OCI-LY3 (cell line): ENCODE results near the gene ZNF444.
"Not testable (repeated sequence)": the region's sequence is repeated elsewhere in the genome, so short reads cannot be mapped to it uniquely, and the experiment has no call there.

Experiments
- H2AFZ ChIP-seq: fragments of 200-600, 300-600 bp; shearing (Covaris generic); 2 replicates; pipeline ENCODE4 v1.6.0; 2014; ENCODE audit warnings: antibody characterized with exemption, low read depth, low read length
- H3K27ac ChIP-seq: fragments of 200-600, 300-600 bp; sonication (generic); 2 replicates; pipeline ENCODE4 v1.5.1; 2014; ENCODE audit warnings: mild to moderate bottlenecking, low read length, moderate library complexity, mixed read lengths
- H3K27me3 ChIP-seq: fragments of 200-600, 300-600 bp; sonication (generic); 2 replicates; pipeline ENCODE4 v1.6.1; 2014; ENCODE audit warnings: low read depth, low read length, mixed read lengths
- H3K36me3 ChIP-seq: fragments of 200-600, 300-600 bp; sonication (generic); replicated peaks from 2 replicates; pipeline ENCODE3; 2014; ENCODE audit warnings: low read depth, low read length, mixed read lengths
- H3K4me1 ChIP-seq: fragments of 300-600, 200-600 bp; sonication (generic); 2 replicates; pipeline ENCODE4 v1.6.1; 2014; ENCODE audit warnings: low read length, mixed read lengths
- H3K4me2 ChIP-seq: fragments of 200-600, 300-600 bp; sonication (generic); 2 replicates; pipeline ENCODE4 v1.6.1; 2014; ENCODE audit warnings: low read length, mixed read lengths
- H3K4me3 ChIP-seq: fragments of 300-600, 200-600 bp; sonication (generic); 2 replicates; pipeline ENCODE4 v1.5.1; 2014; ENCODE audit warnings: antibody characterized with exemption, mild to moderate bottlenecking, low read length, moderate library complexity
- H3K79me2 ChIP-seq: fragments of 300-600, 200-600 bp; shearing (Covaris generic); 2 replicates; pipeline ENCODE4 v1.6.1; 2014; ENCODE audit warnings: mild to moderate bottlenecking, low read length, mixed read lengths
- H3K9ac ChIP-seq: fragments of 300-600, 200-600 bp; shearing (Covaris generic); 2 replicates; pipeline ENCODE4 v1.6.0; 2014; ENCODE audit warnings: mild to moderate bottlenecking, low read length, moderate library complexity
- H3K9me3 ChIP-seq: fragments of 200-600, 300-600 bp; shearing (Covaris generic); 2 replicates; pipeline ENCODE4 v1.6.1; 2014; ENCODE audit warnings: low read length, mixed read lengths; ENCODE audit not compliant: insufficient read depth
- H4K20me1 ChIP-seq: fragments of 200-600, 300-600 bp; sonication (generic); 2 replicates; pipeline ENCODE4 v1.6.1; 2016; ENCODE audit warnings: low read length, mixed read lengths; ENCODE audit not compliant: insufficient read depth
- CTCF ChIP-seq: fragments of 200-600, 300-600 bp; sonication (generic); IDR thresholded peaks from 2 replicates; pipeline ENCODE4 v1.5.1; 2014; ENCODE audit warnings: antibody characterized with exemption, low read length, low read depth
- EZH2phosphoT487 ChIP-seq: fragments of 200-600 bp; shearing (Covaris generic); IDR thresholded peaks from 2 replicates; pipeline ENCODE4 v1.6.1; 2018; ENCODE audit warnings: antibody characterized with exemption, mixed run types, low read depth

ZNF444 gene

GRCh38 chr19:56101746-56102535 lies 39.1 kb upstream of the ZNF444 start:
- Histone ChIP-seq H3K27ac (no peak overlapping the region), H2AFZ (no peak overlapping the region), H3K79me2 (peaks cover 91% of the 10 kb centered on the region), H3K4me2 (no peak overlapping the region), H4K20me1 (peaks cover 45% of the 10 kb centered on the region), H3K9ac (no peak overlapping the region), H3K4me3 (no peak overlapping the region), H3K36me3 (peaks cover 38% of the 10 kb centered on the region), H3K27me3 (no peaks in the 10 kb centered on the region), H3K4me1 (peaks cover 3% of the 10 kb centered on the region; the same call in 1 of the 2 replicates), H3K9me3 (no peaks in the 10 kb centered on the region)
- no peak for TF ChIP-seq CTCF
- no peak for TF ChIP-seq EZH2phosphoT487

- Histone ChIP-seq H4K20me1 (peaks cover 43% of the 10 kb centered on the region), H3K4me3 (no peak overlapping the region), H3K79me2 (peaks cover 91% of the 10 kb centered on the region), H3K27me3 (no peaks in the 10 kb centered on the region), H3K36me3 (peaks cover 33% of the 10 kb centered on the region), H3K27ac (no peak overlapping the region), H2AFZ (no peak overlapping the region), H3K4me1 (peaks cover 3% of the 10 kb centered on the region; the same call in 1 of the 2 replicates), H3K9me3 (no peaks in the 10 kb centered on the region), H3K4me2 (no peak overlapping the region), H3K9ac (no peak overlapping the region)
- TF ChIP-seq EZH2phosphoT487 = no peak
- TF ChIP-seq CTCF = no peak
Observed at GRCh38 chr19:56103027-56103614, 38.0 kb upstream of the ZNF444 start.

GRCh38 chr19:56104423-56104822 lies 36.7 kb upstream of the ZNF444 start:
- Histone ChIP-seq H3K36me3 (peaks cover 35% of the 10 kb centered on the region), H2AFZ (no peak overlapping the region), H3K9me3 (no peaks in the 10 kb centered on the region), H3K9ac (no peak overlapping the region), H4K20me1 (peaks cover 54% of the 10 kb centered on the region), H3K4me2 (no peak overlapping the region), H3K4me3 (no peak overlapping the region), H3K4me1 (peaks cover 9% of the 10 kb centered on the region; the same call in 1 of the 2 replicates), H3K79me2 (peaks cover 94% of the 10 kb centered on the region), H3K27ac (no peak overlapping the region), H3K27me3 (no peaks in the 10 kb centered on the region)
- TF ChIP-seq CTCF = no peak
- TF ChIP-seq EZH2phosphoT487 = no peak

GRCh38 chr19:56105090-56105701 lies 35.9 kb upstream of the ZNF444 start:
- Histone ChIP-seq H3K27me3 (no peaks in the 10 kb centered on the region), H3K9ac (no peak overlapping the region), H3K4me1 (peaks cover 11% of the 10 kb centered on the region), H3K9me3 (no peaks in the 10 kb centered on the region), H3K4me3 (no peak overlapping the region), H3K79me2 (peaks cover 95% of the 10 kb centered on the region), H2AFZ (no peak overlapping the region), H3K36me3 (peaks cover 35% of the 10 kb centered on the region), H3K27ac (no peak overlapping the region), H3K4me2 (no peak overlapping the region), H4K20me1 (peaks cover 55% of the 10 kb centered on the region)
- TF ChIP-seq CTCF (peak; percentile 37; the same call in 1 of the 2 replicates), EZH2phosphoT487 (no peak)

GRCh38 chr19:56105831-56106396 lies 35.2 kb upstream of the ZNF444 start:
- H2AFZ ChIP-seq, H3K4me2 ChIP-seq, H3K27ac ChIP-seq, H3K4me3 ChIP-seq, H3K27me3 ChIP-seq, H3K9ac ChIP-seq, H3K9me3 ChIP-seq: not testable (repeated sequence)
- H3K36me3 ChIP-seq = peaks cover 35% of the 10 kb centered on the region
- H3K79me2 ChIP-seq = peaks cover 95% of the 10 kb centered on the region
- H3K4me1 ChIP-seq = peaks cover 18% of the 10 kb centered on the region
- peaks cover 55% of the 10 kb centered on the region for H4K20me1 ChIP-seq
